ENCODE data around the gene PNPT1.

DNA sequence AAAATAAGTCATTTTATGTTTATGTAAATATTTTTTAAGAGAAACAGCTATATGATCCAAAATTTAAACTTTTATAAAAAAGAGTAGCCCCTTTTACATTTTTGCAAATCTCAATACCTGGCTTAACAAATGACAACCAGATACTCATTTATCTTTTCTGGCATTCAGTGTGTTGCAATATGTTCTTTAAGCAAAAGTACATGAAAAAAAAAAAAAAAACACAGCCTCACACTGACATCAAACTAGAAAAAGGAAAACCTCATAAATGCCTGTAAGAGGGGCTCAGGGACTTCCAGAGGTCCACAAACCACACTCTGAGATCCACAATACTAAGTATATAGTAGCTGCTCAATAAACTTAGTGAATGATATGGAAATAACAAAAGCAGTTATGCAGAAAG, 98.1 kb downstream of the PNPT1 start:
- TF ChIP-seq HDAC6 (IDR thresholded peaks at IDR 0.05; ENCODE audit: unreplicated experiment) (no peak), GABPA (IDR thresholded peaks at IDR 0.05; ENCODE audit: low read depth) (no peak), IRF4 (IDR thresholded peaks at IDR 0.05; ENCODE audit: low read depth, low read length) (no peak), SIX5 (IDR thresholded peaks at IDR 0.05; ENCODE audit: low read depth, low read length, severe bottlenecking) (no peak), POLR2AphosphoS5 (IDR thresholded peaks at IDR 0.05; ENCODE audit: low read length) (no peak), TCF3 (IDR thresholded peaks at IDR 0.05; ENCODE audit: borderline replicate concordance, insufficient read depth, low read depth, low read length) (no peak), PAX5 (IDR thresholded peaks at IDR 0.05; ENCODE audit: borderline replicate concordance, low read depth, low read length) (no peak), RAD21 (IDR thresholded peaks at IDR 0.05; ENCODE audit: insufficient read depth, low read depth, low read length) (no peak), TAF1 (IDR thresholded peaks at IDR 0.05; ENCODE audit: borderline replicate concordance, low read depth, low read length) (no peak), POLR2AphosphoS2 (IDR thresholded peaks at IDR 0.05; ENCODE audit: low read depth, low read length) (no peak)
